ENCODE results near the gene AGO3. TPM values are rescaled to one million over a fixed set of nuclear protein-coding genes. Genes with fewer than 3 reads are reported as not detected.

Gene AGO3
- total and polyA plus RNA-seq, 10 of the 15 experiments (the other 5 are each of a cell fraction or from before 2014, with no cell fraction given) = 3.9 to 35.2 (median 12.5) TPM

GRCh38 chr1:36091141-36091540 is 160.2 kb downstream of the AGO3 start:
- in situ Hi-C loops (cut with MboI) (loop anchor here (5.0 kb wide), 2 partner anchors 51 to 96 kb away; no protein-coding TSS in a partner anchor), intact Hi-C loops (cut with micrococcal nuclease; ENCODE audit: unreplicated experiment) (no loop called here)
- WGBS (ENCODE audit: insufficient coverage, insufficient replicate concordance, low lambda C conversion rate, missing lambda C conversion rate) = 97% methylated on average over 4 of the region's 4 CpGs
- no peak overlapping the region for H3K9ac ChIP-seq (ENCODE audit: control insufficient read depth, insufficient read depth, low read length)
- BruUV-seq (replicated peaks) = no TSS peak
- CTCF ChIA-PET = interaction anchor here (0.9 to 1.0 kb wide), 2 partner anchors 59 to 194 kb away, joined by 3 read pairs; no protein-coding TSS in a partner anchor
- H3K9me3 ChIP-seq (replicated peaks; ENCODE audit: control insufficient read depth, insufficient read depth, low read length) = no peaks in the 10 kb centered on the region
- SMC1A ChIA-PET (ENCODE audit: uncharacterized antibody, unreplicated experiment) = interaction anchor here (1.2 kb wide), 1 partner anchor 44 kb away, joined by 3 read pairs; no protein-coding TSS in a partner anchor
- POLR2A ChIA-PET = interaction anchor here (0.6 to 1.2 kb wide), 3 partner anchors 58 to 1009 kb away, joined by 4 to 8 read pairs (median 4); partner anchors contain the start of gene TRAPPC3
- FAIRE-seq (no peak), DNase-seq (ENCODE audit: low read depth, low spot score) (no peak), ATAC-seq (no peak)
- H3K27me3 ChIP-seq (replicated peaks in 1 of 2; ENCODE audit: control insufficient read depth in 2 of 2, insufficient read depth in 2 of 2, low read length in 1 of 2) = no peaks in the 10 kb centered on the region
- no peaks in the 10 kb centered on the region for H4K20me1 ChIP-seq (ENCODE audit: control insufficient read depth, insufficient read depth)
- no peak for TF ChIP-seq USF2 (IDR thresholded peaks at IDR 0.05; ENCODE audit: borderline replicate concordance, low read depth, low read length)
- no peak for TF ChIP-seq EP300 (IDR thresholded peaks at IDR 0.05; ENCODE audit: borderline replicate concordance in 1 of 2, control insufficient read depth in 1 of 2, low read depth in 2 of 2, low read length in 2 of 2)
- no peak for TF ChIP-seq MEF2A (IDR thresholded peaks at IDR 0.05; ENCODE audit: insufficient read depth, low read depth, low read length)
- TF ChIP-seq MTA3 (IDR thresholded peaks at IDR 0.05; ENCODE audit: borderline replicate concordance, low read length) = no peak
- TF ChIP-seq E4F1 (IDR thresholded peaks at IDR 0.05; ENCODE audit: borderline replicate concordance, partially characterized antibody) = no peak
- TF ChIP-seq BCL11A (IDR thresholded peaks at IDR 0.05; ENCODE audit: low read depth, low read length) = no peak
- TF ChIP-seq SP1 (IDR thresholded peaks at IDR 0.05; ENCODE audit: low read depth, low read length) = no peak
- no peak for TF ChIP-seq RELB (IDR thresholded peaks at IDR 0.05; ENCODE audit: low read depth)
- TF ChIP-seq MYC (IDR thresholded peaks at IDR 0.05; ENCODE audit: insufficient read depth, insufficient read length, insufficient replicate concordance, low read length, severe bottlenecking) = no peak
- TF ChIP-seq POLR2AphosphoS2 (IDR thresholded peaks at IDR 0.05; ENCODE audit: low read depth, low read length) = no peak
- TF ChIP-seq YY1 (IDR thresholded peaks at IDR 0.05; ENCODE audit: low read depth, low read length) = no peak
- TF ChIP-seq YBX1 (IDR thresholded peaks at IDR 0.05) = no peak
- TF ChIP-seq E2F8 (IDR thresholded peaks at IDR 0.05; ENCODE audit: low read depth, partially characterized antibody) = no peak
- no peak for TF ChIP-seq ZBED1 (IDR thresholded peaks at IDR 0.05; ENCODE audit: borderline replicate concordance)
- peaks cover 17 to 18% of the 10 kb centered on the region in 2 experiments for H3K36me3 ChIP-seq (ENCODE audit: control insufficient read depth in 2 of 2, insufficient read depth in 2 of 2, low read length in 1 of 2)
- H3K27ac ChIP-seq (ENCODE audit: control insufficient read depth, insufficient read depth) = no peak overlapping the region
- H3K4me3 ChIP-seq = no peak overlapping the region
- H3K4me1 ChIP-seq (ENCODE audit: control insufficient read depth, insufficient read depth, low read length) = no peaks in the 10 kb centered on the region; the same call in 1 of the 2 replicates
- RAD21 ChIA-PET (ENCODE audit: unreplicated experiment) = no interaction called here
- no peak overlapping the region for H2AFZ ChIP-seq (ENCODE audit: control insufficient read depth, low read depth, low read length)
- peaks cover 20% of the 10 kb centered on the region for H3K79me2 ChIP-seq (ENCODE audit: control insufficient read depth, insufficient read depth, low read length)
- H3K4me2 ChIP-seq (ENCODE audit: control insufficient read depth, insufficient read depth) = no peak overlapping the region
